A549 treated with AZD2906 at 1 μM for 4 hours (cell line): ENCODE measurements around the gene ITLN1. TPM values are rescaled to one million over a fixed set of nuclear protein-coding genes. Genes with fewer than 3 reads are reported as not detected.

Experiments used
- total RNA-seq: library from RNA; stranded (reverse); fragments of 200-300 nt; extraction: Qiagen RNA extraction; gene quantifications from 5 replicates; pipeline ENCODE4 v1.2.3, GENCODE V29; 2022

Gene ITLN1
- not detected in 5 replicates for total RNA-seq

DNA sequence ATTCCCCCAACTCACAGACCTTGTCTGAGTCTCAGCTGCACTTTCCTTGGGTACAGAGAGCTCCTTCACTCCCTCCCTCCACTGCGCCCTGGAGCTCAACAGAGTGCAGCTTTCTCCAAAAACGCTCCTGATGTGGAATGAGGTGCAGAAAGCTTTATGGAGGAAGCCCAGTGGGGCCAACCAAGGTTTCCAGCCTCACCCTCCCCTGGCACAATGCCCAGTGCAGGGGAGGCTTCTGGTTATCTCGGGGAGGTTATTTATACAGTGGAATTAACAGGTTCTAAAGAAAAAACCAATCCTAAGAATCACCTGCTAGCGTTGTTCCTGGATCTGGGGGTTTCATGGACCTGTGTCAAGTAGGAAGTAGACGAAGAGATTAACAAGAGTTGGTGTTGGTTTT lies at the start of gene ITLN1:
Gene ITLN1 (minus strand): TSS at position 139 of the 400 bp plus-strand sequence. CDS start 303 bp downstream, outside the sequence.

GRCh38 chr1:160862203-160863060 lies 22.5 kb downstream of the ITLN1 start, which contains the start of gene CD244:
Gene CD244, minus strand, starts transcription at chr1:160862887. Its CDS starts 210 bp downstream, at chr1:160862677.

Other genes starting within 250 kb of the ITLN1 start
- not detected in 5 replicates for gene SLAMF1, start 238.1 kb downstream of the ITLN1 start, total RNA-seq
- gene CD48, start 173.4 kb downstream of the ITLN1 start, total RNA-seq, result not detected in 5 replicates
- 1.0 to 2.2 TPM (median 1.6 TPM) in 5 replicates for gene SLAMF7, start 145.9 kb downstream of the ITLN1 start, total RNA-seq
- 0.12 to 0.23 TPM (median 0.15 TPM) in 5 replicates for gene LY9, start 89.0 kb downstream of the ITLN1 start, total RNA-seq
- gene CD244, start 22.3 kb downstream of the ITLN1 start, total RNA-seq, result not detected in 5 replicates
- 0.64 to 0.98 TPM (median 0.83 TPM) in 5 replicates for gene ITLN2, start 69.6 kb upstream of the ITLN1 start, total RNA-seq
- gene F11R, start 136.0 kb upstream of the ITLN1 start, total RNA-seq, result 48.2 to 73.2 TPM (median 62.9 TPM) in 5 replicates
- 0.15 to 0.48 TPM (median 0.26 TPM) in 3 of 5 replicates, not detected in the others for gene TSTD1, start 153.8 kb upstream of the ITLN1 start, total RNA-seq
- 42.5 to 51.3 TPM (median 49.0 TPM) in 5 replicates for gene USF1, start 160.8 kb upstream of the ITLN1 start, total RNA-seq
- gene ARHGAP30, start 184.7 kb upstream of the ITLN1 start, total RNA-seq, result 0.07 to 0.09 TPM (median 0.07 TPM) in 5 replicates
- 1.6 to 1.9 TPM (median 1.8 TPM) in 5 replicates for gene NECTIN4, start 204.4 kb upstream of the ITLN1 start, total RNA-seq
- gene KLHDC9, start 213.2 kb upstream of the ITLN1 start, total RNA-seq, result 1.8 to 2.1 TPM (median 1.8 TPM) in 5 replicates
- gene PFDN2, start 232.9 kb upstream of the ITLN1 start, total RNA-seq, result 98.5 to 110 TPM (median 106 TPM) in 5 replicates
- gene NIT1, start 232.9 kb upstream of the ITLN1 start, total RNA-seq, result 25.8 to 32.2 TPM (median 31.0 TPM) in 5 replicates
- 30.9 to 35.3 TPM (median 31.4 TPM) in 5 replicates for gene DEDD, start 247.5 kb upstream of the ITLN1 start, total RNA-seq